ENCODE measurements around the gene ST8SIA5. TPM values are rescaled to one million over a fixed set of nuclear protein-coding genes. Genes with fewer than 3 reads are reported as not detected.

ST8SIA5 gene
- total and polyA plus RNA-seq, 9 donors, result 0.35 to 1.3 (median 0.52) TPM; not detected in 1

GRCh38 chr18:46693996-46694395 lies 62.9 kb downstream of the ST8SIA5 start:
- TF ChIP-seq CTCF (IDR thresholded peaks at IDR 0.05) (no peak), EP300 (IDR thresholded peaks at IDR 0.05) (no peak), POLR2A (IDR thresholded peaks at IDR 0.05) (no peak)
- 86 to 91% (median 88%) methylated on average over 2 of the region's 2 CpGs for WGBS, 3 donors
- Histone ChIP-seq H3K36me3 (no peaks in the 10 kb centered on the region), H3K4me1 (ENCODE audit: insufficient read depth) (no peaks in the 10 kb centered on the region), H3K4me3 (no peak overlapping the region), H3K27me3 (no peaks in the 10 kb centered on the region), H3K9me3 (no peaks in the 10 kb centered on the region), H3K27ac (no peak overlapping the region)
- intact Hi-C loops (cut with DNase I), result no loop called here
- DNase-seq, result no peak

GRCh38 chr18:46688853-46689525 lies 67.9 kb downstream of the ST8SIA5 start:
- Histone ChIP-seq H3K9me3 (no peaks in the 10 kb centered on the region), H3K36me3 (no peaks in the 10 kb centered on the region), H3K27ac (no peak overlapping the region), H3K27me3 (no peaks in the 10 kb centered on the region), H3K4me1 (ENCODE audit: insufficient read depth) (no peaks in the 10 kb centered on the region), H3K4me3 (no peak overlapping the region)
- intact Hi-C loops (cut with DNase I), result no loop called here
- no peak for TF ChIP-seq CTCF (IDR thresholded peaks at IDR 0.05)
- TF ChIP-seq POLR2A (IDR thresholded peaks at IDR 0.05), result no peak
- no peak for TF ChIP-seq EP300 (IDR thresholded peaks at IDR 0.05)
- no peak for DNase-seq
- WGBS, 3 donors, result 72 to 76% (median 75%) methylated on average over 12 of the region's 12 CpGs

GRCh38 chr18:46686186-46686585 lies 70.7 kb downstream of the ST8SIA5 start:
- H3K27me3 ChIP-seq, result no peaks in the 10 kb centered on the region
- H3K36me3 ChIP-seq, result no peaks in the 10 kb centered on the region
- no peak for DNase-seq
- no peaks in the 10 kb centered on the region for H3K4me1 ChIP-seq (ENCODE audit: insufficient read depth)
- no peaks in the 10 kb centered on the region for H3K9me3 ChIP-seq
- 86 to 94% (median 94%) methylated on average over 9 of the region's 9 CpGs for WGBS, 3 donors
- H3K27ac ChIP-seq, result no peak overlapping the region
- intact Hi-C loops (cut with DNase I), result no loop called here
- no peak for TF ChIP-seq EP300 (IDR thresholded peaks at IDR 0.05)
- TF ChIP-seq POLR2A (IDR thresholded peaks at IDR 0.05), result no peak
- TF ChIP-seq CTCF (IDR thresholded peaks at IDR 0.05), result no peak
- H3K4me3 ChIP-seq, result no peak overlapping the region

- Histone ChIP-seq H3K4me1 (ENCODE audit: insufficient read depth) (no peaks in the 10 kb centered on the region), H3K9me3 (no peaks in the 10 kb centered on the region), H3K27ac (no peak overlapping the region), H3K4me3 (no peak overlapping the region), H3K27me3 (no peaks in the 10 kb centered on the region), H3K36me3 (no peaks in the 10 kb centered on the region)
- DNase-seq, result no peak
- intact Hi-C loops (cut with DNase I), result no loop called here
- no peak for TF ChIP-seq CTCF (IDR thresholded peaks at IDR 0.05)
- no peak for TF ChIP-seq POLR2A (IDR thresholded peaks at IDR 0.05)
- TF ChIP-seq EP300 (IDR thresholded peaks at IDR 0.05), result no peak
- 82 to 93% (median 92%) methylated on average over 4 of the region's 4 CpGs for WGBS, 3 donors
These were observed 73.6 kb downstream of the ST8SIA5 start for GRCh38 chr18:46683252-46683651.
